WTC11 (cell line): ENCODE results near the gene PHF14. TPM values are rescaled to one million over a fixed set of nuclear protein-coding genes. Genes with fewer than 3 reads are reported as not detected.
"Not testable (repeated sequence)": the region's sequence is repeated elsewhere in the genome, so short reads cannot be mapped to it uniquely, and the experiment has no call there.

ENCODE experiments used
- ATAC-seq: fragments of 200-7000 bp; cut with Tn5 transposase; 2 replicates; pipeline ENCODE4 v1.10.0; 2021; ENCODE audit warnings: mild to moderate bottlenecking, moderate library complexity
- CTCF ChIA-PET: fragments of 300-600 bp; sonication (Branson Sonifier 250); formaldehyde crosslinking; loops from one replicate; lab custom pipeline; 2021; ENCODE audit warnings: antibody characterized with exemption; lab: Charles Lee
- POLR2A ChIA-PET: fragments of 350-600 bp; sonication (Branson Sonifier 250); formaldehyde crosslinking; loops from one replicate; lab custom pipeline; 2021; ENCODE audit warnings: antibody characterized with exemption; lab: Charles Lee
- DNase-seq: peaks from one replicate; pipeline ENCODE4 v3.0.0; 2021; ENCODE audit warnings: low spot score
- H3K27ac Mint-ChIP-seq: 2 replicates; pipeline ENCODE4 v1.8.0; 2021; ENCODE audit warnings: mixed read lengths
- H3K27me3 Mint-ChIP-seq: 2 replicates; pipeline ENCODE4 v1.8.0; 2021; ENCODE audit warnings: low read depth, mild to moderate bottlenecking, moderate library complexity, mixed read lengths
- H3K36me3 Mint-ChIP-seq: 2 replicates; pipeline ENCODE4 v1.8.0; 2021; ENCODE audit warnings: mixed read lengths
- H3K4me1 Mint-ChIP-seq: 2 replicates; pipeline ENCODE4 v1.8.0; 2022; ENCODE audit warnings: mixed read lengths
- H3K4me3 Mint-ChIP-seq: 2 replicates; pipeline ENCODE4 v1.8.0; 2021; ENCODE audit warnings: mild to moderate bottlenecking, moderate library complexity, mixed read lengths
- H3K9me3 Mint-ChIP-seq: 2 replicates; pipeline ENCODE4 v1.8.0; 2021; ENCODE audit warnings: mixed read lengths
- ARID4B ChIP-seq: sonication (generic); formaldehyde crosslinking; IDR thresholded peaks from 2 replicates; pipeline ENCODE4 v1.8.0; 2023; ENCODE audit warnings: missing genetic modification reagents, mild to moderate bottlenecking, borderline replicate concordance
- ATF2 ChIP-seq: sonication (generic); formaldehyde crosslinking; IDR thresholded peaks from 2 replicates; pipeline ENCODE4 v1.8.1; 2022; ENCODE audit warnings: low read depth, missing genetic modification reagents, borderline replicate concordance
- CREM ChIP-seq: sonication (generic); formaldehyde crosslinking; IDR thresholded peaks from 2 replicates; pipeline ENCODE4 v1.8.1; 2022; ENCODE audit warnings: mild to moderate bottlenecking, missing genetic modification reagents, moderate library complexity
- ESRRA ChIP-seq: sonication (generic); formaldehyde crosslinking; IDR thresholded peaks from 2 replicates; pipeline ENCODE4 v1.8.1; 2022; ENCODE audit warnings: mild to moderate bottlenecking, missing genetic modification reagents, borderline replicate concordance
- FOXK1 ChIP-seq: sonication (generic); formaldehyde crosslinking; IDR thresholded peaks from 2 replicates; pipeline ENCODE4 v1.8.0; 2022; ENCODE audit warnings: mild to moderate bottlenecking, moderate library complexity, missing genetic modification reagents
- IRF1 ChIP-seq: sonication (generic); formaldehyde crosslinking; IDR thresholded peaks from 2 replicates; pipeline ENCODE4 v1.8.0; 2023; ENCODE audit warnings: missing genetic modification reagents
- IRF2 ChIP-seq: sonication (generic); formaldehyde crosslinking; IDR thresholded peaks from 2 replicates; pipeline ENCODE4 v1.8.0; 2022; ENCODE audit warnings: low read depth, missing genetic modification reagents, borderline replicate concordance
- MYBL2 ChIP-seq: sonication (generic); formaldehyde crosslinking; IDR thresholded peaks from 2 replicates; pipeline ENCODE4 v1.8.1; 2023; ENCODE audit warnings: mild to moderate bottlenecking, moderate library complexity, missing genetic modification reagents
- NR2C2 ChIP-seq: sonication (generic); formaldehyde crosslinking; IDR thresholded peaks from 2 replicates; pipeline ENCODE4 v1.8.0; 2022; ENCODE audit warnings: mild to moderate bottlenecking, missing genetic modification reagents
- PREB ChIP-seq: sonication (generic); formaldehyde crosslinking; IDR thresholded peaks from 2 replicates; pipeline ENCODE4 v1.8.1; 2022; ENCODE audit warnings: mild to moderate bottlenecking, missing genetic modification reagents, moderate library complexity, borderline replicate concordance
- ZBTB21 ChIP-seq: sonication (generic); formaldehyde crosslinking; IDR thresholded peaks from 2 replicates; pipeline ENCODE4 v1.8.1; 2023; ENCODE audit warnings: mild to moderate bottlenecking, missing genetic modification reagents, borderline replicate concordance
- ZNF317 ChIP-seq: sonication (generic); formaldehyde crosslinking; IDR thresholded peaks from 2 replicates; pipeline ENCODE4 v1.8.1; 2023; ENCODE audit warnings: low read depth, mild to moderate bottlenecking, moderate library complexity, missing genetic modification reagents, borderline replicate concordance
- ZNF416 ChIP-seq: fragments of 250-450 bp; sonication (Bioruptor Pico); IDR thresholded peaks from 2 replicates; pipeline ENCODE4 v1.9.0; 2021; ENCODE audit warnings: mild to moderate bottlenecking, inconsistent platforms
- total RNA-seq: library from RNA; stranded (reverse); gene quantifications from 3 replicates; pipeline ENCODE4 v1.2.3, GENCODE V29; 2021
- TF ChIP-seq, protein P1 (sequence below): sonication (generic); formaldehyde crosslinking; IDR thresholded peaks from 2 replicates; pipeline ENCODE4 v1.8.0; 2022; ENCODE audit warnings: mild to moderate bottlenecking, missing genetic modification reagents
- TF ChIP-seq, protein P2 (sequence below): sonication (generic); formaldehyde crosslinking; IDR thresholded peaks from 2 replicates; pipeline ENCODE4 v1.8.1; 2023; ENCODE audit warnings: mild to moderate bottlenecking, missing genetic modification reagents
- TF ChIP-seq, protein P3 (sequence below): fragments of 250-450 bp; sonication (Bioruptor Pico); IDR thresholded peaks from 2 replicates; pipeline ENCODE4 v1.9.0; 2021; ENCODE audit warnings: moderate library complexity, mild to moderate bottlenecking, inconsistent platforms, borderline replicate concordance
- TF ChIP-seq, protein P4 (sequence below): fragments of 250-450 bp; sonication (Bioruptor Pico); IDR thresholded peaks from 2 replicates; pipeline ENCODE4 v1.9.0; 2021; ENCODE audit warnings: mild to moderate bottlenecking

The PHF14 gene
- total RNA-seq, 1 experiment from 2014 or later, result 47.7 TPM

DNA sequence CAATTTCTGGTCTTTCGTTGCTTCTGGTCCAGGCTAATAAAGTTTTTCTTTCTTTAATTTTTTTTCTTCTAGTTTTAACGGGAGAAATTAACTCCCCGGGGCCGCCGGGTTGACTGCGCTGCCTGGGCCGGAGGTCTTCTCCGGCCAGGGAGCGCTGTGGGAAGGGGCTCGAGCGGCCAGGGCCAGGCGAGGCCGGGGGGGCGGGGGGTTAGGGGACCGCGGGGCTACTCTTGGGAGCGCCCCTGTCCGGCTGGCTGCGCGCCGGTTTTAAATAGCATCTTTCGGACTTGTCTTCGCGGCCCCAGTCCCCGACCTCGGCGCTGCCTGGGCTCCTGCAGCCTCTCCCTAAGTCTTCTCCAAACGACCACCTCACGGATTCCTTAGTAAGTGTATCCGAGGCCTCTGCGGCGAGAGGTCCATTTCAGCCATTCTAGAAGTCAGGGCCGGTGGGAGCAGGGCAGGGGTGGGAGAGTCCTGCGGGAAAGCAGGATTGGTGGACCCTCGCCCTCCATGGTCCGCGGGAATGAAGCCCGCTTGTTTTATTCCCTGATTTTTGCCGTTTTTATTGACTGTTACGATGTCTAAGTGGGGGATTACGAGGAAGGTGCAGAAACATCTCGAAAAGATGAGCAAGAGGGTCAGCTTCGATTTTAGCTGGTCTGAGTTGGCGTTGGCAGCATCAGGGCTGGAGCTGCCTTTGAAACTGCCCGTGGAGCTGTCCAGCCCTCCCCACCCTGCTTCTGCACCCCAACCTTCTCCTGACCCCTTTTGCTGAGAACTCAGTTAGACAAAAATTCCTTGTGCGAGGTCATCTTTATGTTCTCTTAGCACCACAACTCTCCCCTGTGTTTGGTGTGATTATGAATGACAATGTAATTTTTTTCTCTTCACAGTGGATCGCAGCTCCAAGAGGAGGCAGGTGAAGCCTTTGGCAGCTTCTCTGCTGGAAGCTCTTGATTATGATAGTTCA lies 555 bp downstream of the PHF14 start (continued):
- no peak for TF ChIP-seq ZBTB21 (CRISPR knock-in tag)
- TF ChIP-seq PREB (CRISPR knock-in tag), result no peak

GRCh38 chr7:10977113-10977512 lies 3.4 kb downstream of the PHF14 start:
- TF ChIP-seq CREM (no peak), IRF2 (no peak), FOXK1 (CRISPR knock-in tag) (no peak), IRF1 (CRISPR knock-in tag) (no peak), ESRRA (no peak), ATF2 (CRISPR knock-in tag) (no peak), ZNF317 (CRISPR knock-in tag) (no peak), NR2C2 (CRISPR knock-in tag) (no peak)
- TF ChIP-seq, protein P1, sequence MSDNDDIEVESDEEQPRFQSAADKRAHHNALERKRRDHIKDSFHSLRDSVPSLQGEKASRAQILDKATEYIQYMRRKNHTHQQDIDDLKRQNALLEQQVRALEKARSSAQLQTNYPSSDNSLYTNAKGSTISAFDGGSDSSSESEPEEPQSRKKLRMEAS (CRISPR knock-in tag), result no peak
- TF ChIP-seq, protein P2, sequence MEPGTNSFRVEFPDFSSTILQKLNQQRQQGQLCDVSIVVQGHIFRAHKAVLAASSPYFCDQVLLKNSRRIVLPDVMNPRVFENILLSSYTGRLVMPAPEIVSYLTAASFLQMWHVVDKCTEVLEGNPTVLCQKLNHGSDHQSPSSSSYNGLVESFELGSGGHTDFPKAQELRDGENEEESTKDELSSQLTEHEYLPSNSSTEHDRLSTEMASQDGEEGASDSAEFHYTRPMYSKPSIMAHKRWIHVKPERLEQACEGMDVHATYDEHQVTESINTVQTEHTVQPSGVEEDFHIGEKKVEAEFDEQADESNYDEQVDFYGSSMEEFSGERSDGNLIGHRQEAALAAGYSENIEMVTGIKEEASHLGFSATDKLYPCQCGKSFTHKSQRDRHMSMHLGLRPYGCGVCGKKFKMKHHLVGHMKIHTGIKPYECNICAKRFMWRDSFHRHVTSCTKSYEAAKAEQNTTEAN (CRISPR knock-in tag), result no peak
- ATAC-seq, result no peak
- ChIA-PET POLR2A (no interaction called here), CTCF (no interaction called here)
- Mint-ChIP-seq H3K4me1 (peaks cover 39% of the 10 kb centered on the region), H3K27ac (peak overlapping the region; percentile 37; the same call in 1 of the 2 replicates), H3K36me3 (peaks cover 20% of the 10 kb centered on the region), H3K4me3 (peak overlapping the region; percentile 18; the same call in 1 of the 2 replicates), H3K27me3 (no peaks in the 10 kb centered on the region), H3K9me3 (peaks cover 7% of the 10 kb centered on the region)
- DNase-seq, result no peak

DNA sequence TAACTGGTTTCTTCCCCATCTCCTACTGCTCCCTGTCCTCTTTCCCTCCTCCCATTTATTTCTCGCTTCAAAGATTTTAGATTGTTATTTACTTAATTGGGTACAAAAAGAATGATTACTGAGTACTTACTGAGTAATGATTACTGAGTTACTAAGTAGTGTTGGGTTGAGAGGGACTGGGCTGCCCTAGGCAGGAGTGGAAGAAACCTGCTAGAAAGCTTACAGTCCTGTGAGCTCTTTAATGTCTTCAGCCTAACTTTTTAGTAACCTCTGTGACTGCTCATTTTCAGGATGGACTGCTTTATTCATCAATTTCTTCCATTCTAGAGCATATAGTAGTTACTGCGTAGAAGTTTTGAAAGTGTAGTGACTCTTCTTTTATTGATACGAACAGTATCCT lies 7.6 kb downstream of the PHF14 start:
- ATAC-seq (no peak), DNase-seq (no peak)
- Mint-ChIP-seq H3K27ac (no peak overlapping the region), H3K4me3 (no peak overlapping the region), H3K9me3 (no peaks in the 10 kb centered on the region), H3K36me3 (peaks cover 29% of the 10 kb centered on the region), H3K27me3 (no peaks in the 10 kb centered on the region), H3K4me1 (peaks cover 10% of the 10 kb centered on the region)
- ChIA-PET CTCF (no interaction called here), POLR2A (no interaction called here)
- TF ChIP-seq MYBL2, result no peak
- TF ChIP-seq ARID4B (CRISPR knock-in tag), result no peak
- TF ChIP-seq, protein P3, sequence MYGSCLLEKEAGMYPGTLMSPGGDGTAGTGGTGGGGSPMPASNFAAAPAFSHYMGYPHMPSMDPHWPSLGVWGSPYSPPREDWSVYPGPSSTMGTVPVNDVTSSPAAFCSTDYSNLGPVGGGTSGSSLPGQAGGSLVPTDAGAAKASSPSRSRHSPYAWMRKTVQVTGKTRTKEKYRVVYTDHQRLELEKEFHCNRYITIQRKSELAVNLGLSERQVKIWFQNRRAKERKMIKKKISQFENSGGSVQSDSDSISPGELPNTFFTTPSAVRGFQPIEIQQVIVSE (CRISPR knock-in tag), result no peak
- TF ChIP-seq, protein P4, sequence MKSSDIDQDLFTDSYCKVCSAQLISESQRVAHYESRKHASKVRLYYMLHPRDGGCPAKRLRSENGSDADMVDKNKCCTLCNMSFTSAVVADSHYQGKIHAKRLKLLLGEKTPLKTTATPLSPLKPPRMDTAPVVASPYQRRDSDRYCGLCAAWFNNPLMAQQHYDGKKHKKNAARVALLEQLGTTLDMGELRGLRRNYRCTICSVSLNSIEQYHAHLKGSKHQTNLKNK (CRISPR knock-in tag), result no peak
- TF ChIP-seq ZNF416 (CRISPR knock-in tag), result no peak

- Mint-ChIP-seq H3K36me3 (peaks cover 49% of the 10 kb centered on the region), H3K9me3 (peaks cover 19% of the 10 kb centered on the region)
- H3K4me1 Mint-ChIP-seq, DNase-seq, H3K4me3 Mint-ChIP-seq, POLR2A ChIA-PET, ATAC-seq, CTCF ChIA-PET, H3K27me3 Mint-ChIP-seq, H3K27ac Mint-ChIP-seq: not testable (repeated sequence)
Measured at GRCh38 chr7:10990748-10991147, 17.1 kb downstream of the PHF14 start.
